A172 (cell line): ENCODE data around the gene RBFOX2. TPM values are rescaled to one million over a fixed set of nuclear protein-coding genes. Genes with fewer than 3 reads are reported as not detected.
"Not testable (repeated sequence)": the region's sequence is repeated elsewhere in the genome, so short reads cannot be mapped to it uniquely, and the experiment has no call there.

Source experiments
- DNase-seq: peaks from one replicate; pipeline ENCODE4 v3.0.0-alpha.2; 2015; ENCODE audit warnings: low spot score
- total RNA-seq: library from RNA; depleted of rRNA; stranded (reverse); fragments of >200 nt; shearing (Covaris generic); gene quantifications from 2 replicates; pipeline ENCODE4 v1.2.3, GENCODE V29; 2014

The RBFOX2 gene
- total RNA-seq, 1 experiment from 2014 or later: 47.5 TPM

GRCh38 chr22:36044517-36044916 lies 15.9 kb upstream of the RBFOX2 start:
- DNase-seq: not testable (repeated sequence)

DNA sequence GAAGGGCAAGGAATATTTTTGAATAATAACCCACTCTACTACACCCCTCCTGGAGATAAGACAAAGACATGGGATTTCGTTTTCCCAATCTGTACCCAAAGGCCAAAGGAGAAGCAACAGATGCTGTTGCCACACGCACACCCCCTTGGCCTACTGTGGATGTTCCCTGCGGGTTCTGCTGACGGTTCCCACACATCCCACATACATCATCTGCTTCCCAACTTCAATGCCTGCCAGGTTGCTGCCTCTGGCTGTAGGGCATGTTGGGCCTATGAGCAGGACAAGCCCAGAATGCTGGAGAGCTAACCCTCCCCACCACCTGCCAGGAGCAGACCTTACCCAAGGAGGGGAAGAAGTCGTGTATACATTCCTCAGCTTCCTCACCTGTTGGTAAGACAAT lies 13.6 kb upstream of the RBFOX2 start:
- DNase-seq: no peak

DNA sequence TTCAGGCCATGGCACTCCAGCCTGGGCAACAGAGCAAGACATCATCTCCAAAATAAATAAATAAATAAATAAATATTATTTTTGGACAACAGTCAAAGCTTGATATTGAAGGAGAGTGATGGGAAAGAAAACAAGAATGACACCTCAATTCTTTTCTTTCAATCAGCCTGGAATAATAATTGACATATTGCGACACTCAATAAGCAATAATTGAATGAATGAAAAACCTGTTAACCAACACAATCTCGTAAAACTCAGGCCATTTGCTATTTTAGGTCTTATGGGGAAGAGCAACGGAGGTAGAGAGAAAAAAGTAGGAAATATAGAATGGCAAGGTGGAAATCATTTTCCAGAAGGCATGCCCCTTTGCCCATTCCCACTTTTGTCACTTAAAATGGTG lies 10.5 kb upstream of the RBFOX2 start:
- DNase-seq: no peak

GRCh38 chr22:36037102-36037758 lies 8.6 kb upstream of the RBFOX2 start:
- no peak for DNase-seq

DNA sequence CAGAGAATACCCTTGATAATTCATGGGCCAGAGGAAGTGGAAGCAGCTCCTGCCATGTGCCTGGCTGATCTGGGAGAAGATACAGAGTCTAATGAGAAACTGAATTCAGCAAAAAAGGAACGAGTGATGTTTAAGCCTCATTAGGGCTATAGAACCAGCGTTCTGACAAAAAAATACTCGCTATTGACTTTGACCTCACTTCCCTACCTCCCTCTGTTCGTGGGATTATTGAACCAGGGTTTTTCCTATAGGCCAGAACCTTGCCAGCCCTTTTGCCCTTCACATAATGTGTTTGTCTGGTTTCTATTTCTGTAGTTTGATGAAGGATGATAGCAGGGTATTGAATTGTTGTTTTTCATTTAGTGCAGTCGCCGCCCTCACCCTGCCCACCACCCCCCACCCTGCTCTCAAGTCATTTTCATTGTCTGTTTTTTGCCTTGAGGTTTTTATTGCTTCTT lies 7.6 kb upstream of the RBFOX2 start:
- no peak for DNase-seq

DNA sequence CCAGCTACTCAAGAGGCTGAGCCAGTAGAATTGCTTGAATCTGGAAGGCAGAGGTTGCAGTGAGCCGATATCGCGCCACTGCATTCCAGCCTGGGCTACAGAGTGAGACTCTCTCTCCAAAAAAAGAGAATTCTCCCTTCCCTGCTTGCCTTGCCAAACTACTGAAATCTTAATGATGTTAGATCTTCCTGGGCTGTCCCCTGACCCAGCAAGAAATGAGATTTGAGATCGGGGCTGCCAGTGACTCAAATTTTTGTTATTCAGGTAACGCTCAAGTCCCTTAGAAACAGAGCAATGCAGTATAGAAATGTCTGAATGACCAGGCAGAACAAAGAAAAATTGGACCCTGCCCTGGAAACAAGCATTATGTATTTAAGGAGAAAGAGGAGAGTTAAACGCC lies 4.0 kb upstream of the RBFOX2 start:
- no peak for DNase-seq

DNA sequence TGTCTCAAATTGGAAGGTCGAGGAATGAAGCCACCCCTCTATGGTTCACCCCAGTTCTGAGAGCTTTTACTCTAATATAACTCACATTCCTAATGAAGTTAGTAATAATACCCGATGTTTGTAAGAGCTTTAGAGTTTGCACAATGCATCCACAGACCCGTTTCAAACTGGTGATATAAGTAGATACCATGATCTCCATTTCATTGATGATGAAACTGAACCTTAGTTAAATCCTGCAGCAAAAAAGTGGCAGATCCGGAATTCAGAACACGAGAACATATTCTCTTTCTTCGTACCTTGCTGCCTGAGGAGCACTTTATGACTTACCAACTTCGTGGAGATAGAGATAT lies 757 bp upstream of the RBFOX2 start:
- DNase-seq: no peak

DNA sequence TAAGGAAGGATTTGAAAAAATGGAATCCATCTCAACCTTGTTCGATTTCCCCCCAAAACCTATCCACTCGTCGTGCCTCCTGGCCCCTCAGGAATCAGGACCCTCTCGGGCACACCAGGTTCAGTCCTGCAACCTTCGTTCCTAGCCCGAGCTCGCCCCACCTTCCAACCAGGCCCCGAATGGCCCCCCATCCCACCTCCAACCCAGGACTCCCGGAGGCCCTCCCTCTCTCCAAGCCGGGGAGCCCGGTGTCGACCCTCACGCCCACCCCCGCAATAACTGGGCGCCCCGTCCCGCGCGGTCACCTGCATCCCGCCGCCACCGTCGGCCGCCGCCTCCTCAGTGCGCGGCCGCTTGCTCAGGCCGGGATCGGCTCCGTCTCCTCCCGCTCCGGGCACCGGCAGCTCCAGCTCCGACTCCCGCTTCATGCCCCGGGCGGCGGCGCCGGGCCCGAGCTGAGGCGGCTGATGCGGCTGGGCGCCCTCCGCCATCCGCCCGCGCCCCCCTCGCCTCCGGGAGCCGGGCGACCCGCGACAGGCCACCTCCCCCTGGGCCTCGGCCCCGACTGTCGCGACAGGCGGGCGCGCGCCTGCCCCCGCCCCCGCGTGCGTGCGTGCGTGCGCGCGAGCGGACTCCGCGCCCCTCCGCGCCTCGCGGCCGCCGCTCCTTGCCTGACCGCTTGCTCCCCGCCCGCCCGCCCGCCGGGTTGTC lies 534 bp downstream of the RBFOX2 start:
- no peak for DNase-seq

GRCh38 chr22:36027579-36027934 lies 1.1 kb downstream of the RBFOX2 start:
- no peak for DNase-seq

DNA sequence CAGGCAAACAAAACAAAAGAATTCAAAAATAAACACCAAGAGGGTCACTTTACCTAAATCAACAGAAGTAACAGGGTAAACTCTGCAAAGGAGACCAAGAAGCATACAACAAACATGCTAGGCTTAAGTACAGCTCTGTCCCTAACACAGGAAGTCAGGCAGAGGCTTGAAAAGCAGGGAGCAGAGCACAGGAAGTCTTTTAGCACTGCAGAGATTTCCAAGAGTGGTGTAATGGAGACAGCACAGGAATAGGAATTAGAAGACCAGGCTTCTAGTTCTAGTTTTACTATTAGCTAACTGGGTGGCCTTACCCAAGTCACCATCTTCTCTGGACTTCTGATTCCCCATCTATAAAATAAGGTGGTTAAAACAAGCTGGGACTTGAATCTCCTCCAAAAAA lies 1.9 kb downstream of the RBFOX2 start:
- peak; percentile 7 for DNase-seq

GRCh38 chr22:36022697-36023096 lies 5.9 kb downstream of the RBFOX2 start:
- DNase-seq: no peak

- DNase-seq: no peak
Measured at GRCh38 chr22:36022162-36022561, 6.5 kb downstream of the RBFOX2 start.

DNA sequence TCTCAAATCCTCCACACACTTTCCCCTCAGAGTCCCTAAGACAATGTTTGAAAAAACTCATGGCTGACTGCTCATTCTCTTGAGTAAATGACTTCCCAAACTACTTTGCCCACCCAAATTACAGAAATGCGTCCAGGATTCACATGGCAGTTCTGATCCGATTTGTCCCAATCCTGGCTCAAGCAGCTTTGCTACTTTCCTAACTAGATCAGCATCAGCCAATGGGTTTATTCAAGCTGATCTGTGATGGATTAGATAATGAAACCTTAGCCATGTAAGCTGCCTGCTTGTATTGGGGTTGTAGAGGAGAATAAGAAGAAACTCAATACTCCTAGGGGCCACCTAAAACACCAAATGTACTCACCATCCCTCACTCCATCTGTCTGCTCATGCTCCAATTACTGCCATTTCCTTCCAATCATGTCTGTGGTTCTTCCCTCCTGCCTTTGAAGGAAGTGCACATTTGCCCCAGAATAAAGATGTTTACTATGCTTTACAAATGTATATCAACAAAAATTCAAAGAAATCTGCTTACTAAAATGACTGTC lies 6.9 kb downstream of the RBFOX2 start:
- DNase-seq: no peak

DNA sequence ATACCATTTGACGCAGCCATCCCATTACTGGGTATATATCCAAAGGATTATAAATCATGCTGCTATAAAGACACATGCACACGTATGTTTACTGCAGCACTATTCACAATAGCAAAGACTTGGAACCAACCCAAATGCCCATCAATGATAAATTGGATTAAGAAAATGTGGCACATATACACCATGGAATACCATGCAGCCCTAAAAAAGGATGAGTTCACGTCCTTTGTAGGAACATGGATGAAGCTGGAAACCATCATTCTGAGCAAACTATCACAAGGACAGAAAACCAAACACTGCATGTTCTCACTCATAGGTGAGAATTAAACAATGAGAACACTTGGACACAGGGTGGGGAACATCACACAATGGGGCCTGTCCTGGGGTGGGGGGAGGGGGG lies 7.8 kb downstream of the RBFOX2 start:
- not testable (repeated sequence) for DNase-seq

GRCh38 chr22:36017651-36018091 lies 11.0 kb downstream of the RBFOX2 start:
- DNase-seq: no peak

GRCh38 chr22:36016684-36017083 lies 11.9 kb downstream of the RBFOX2 start:
- DNase-seq: no peak

DNA sequence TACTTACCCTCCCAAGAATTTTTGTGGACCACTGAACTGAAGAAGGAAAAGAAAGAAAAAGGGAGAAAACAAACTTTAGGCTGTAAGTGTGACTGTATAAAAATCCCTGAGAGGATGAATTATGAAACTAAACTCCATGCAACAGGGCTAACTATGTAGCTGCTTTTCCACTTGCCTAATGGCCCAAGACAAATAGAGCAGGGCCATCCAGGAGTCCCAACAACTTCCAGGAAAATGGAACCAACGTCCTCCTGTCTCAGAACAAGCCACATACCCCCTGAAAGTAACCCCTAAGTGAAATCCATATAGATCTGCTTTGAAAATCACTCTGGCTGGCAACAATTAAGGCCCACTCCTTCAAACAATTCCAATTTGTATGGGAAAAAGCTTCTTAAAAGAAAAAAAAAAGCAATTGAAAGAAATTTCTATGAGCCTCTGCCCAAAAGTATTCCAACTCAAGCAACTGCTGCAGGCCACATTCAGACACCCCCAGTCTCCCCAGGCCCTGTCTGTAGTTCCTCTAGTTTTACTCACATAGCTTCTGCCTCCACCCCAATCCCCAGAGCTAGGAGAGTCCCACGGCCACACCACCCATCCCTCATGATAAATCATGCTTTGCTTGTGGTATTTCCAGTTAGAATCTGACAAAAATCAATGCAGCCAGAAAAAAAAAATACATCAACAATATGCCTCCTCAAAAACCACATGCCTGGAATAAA lies 12.7 kb downstream of the RBFOX2 start:
- no peak for DNase-seq

DNA sequence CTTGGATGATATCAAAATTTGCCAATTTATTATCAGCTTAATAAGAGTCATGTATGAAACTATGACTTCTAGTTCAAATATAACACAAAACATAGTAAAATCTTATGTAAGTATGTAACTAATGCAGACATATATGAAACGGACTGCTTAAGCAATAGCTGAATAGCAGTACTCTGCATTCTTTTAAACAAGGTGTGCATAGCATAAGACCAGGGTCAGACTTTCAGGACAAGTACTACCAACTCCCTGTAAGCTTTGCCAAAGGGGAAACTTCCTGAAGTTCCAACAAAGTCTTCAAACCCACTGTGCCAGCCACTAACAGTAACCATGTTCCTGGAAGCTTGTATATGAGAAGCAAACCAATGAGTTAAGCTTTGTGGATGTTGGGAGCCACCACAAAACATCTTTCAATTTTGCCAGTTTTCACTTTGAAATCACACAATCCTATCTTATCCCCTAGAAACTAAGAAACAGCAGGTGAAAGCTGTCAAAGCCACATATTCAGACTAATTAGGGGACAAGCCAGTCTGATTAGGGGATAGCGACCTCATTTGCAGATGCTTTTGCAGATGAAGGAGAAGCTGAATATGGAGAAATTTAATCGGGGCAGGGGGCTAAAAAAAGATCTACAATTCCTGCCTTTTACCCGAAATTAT lies 13.3 kb downstream of the RBFOX2 start:
- DNase-seq: no peak

- DNase-seq: no peak
Measured at GRCh38 chr22:36014546-36015074, 14.0 kb downstream of the RBFOX2 start.

GRCh38 chr22:36012332-36012731 lies 16.3 kb downstream of the RBFOX2 start:
- DNase-seq: no peak

- peak; percentile 27 for DNase-seq
Measured at GRCh38 chr22:36010882-36011281, 17.7 kb downstream of the RBFOX2 start.

DNA sequence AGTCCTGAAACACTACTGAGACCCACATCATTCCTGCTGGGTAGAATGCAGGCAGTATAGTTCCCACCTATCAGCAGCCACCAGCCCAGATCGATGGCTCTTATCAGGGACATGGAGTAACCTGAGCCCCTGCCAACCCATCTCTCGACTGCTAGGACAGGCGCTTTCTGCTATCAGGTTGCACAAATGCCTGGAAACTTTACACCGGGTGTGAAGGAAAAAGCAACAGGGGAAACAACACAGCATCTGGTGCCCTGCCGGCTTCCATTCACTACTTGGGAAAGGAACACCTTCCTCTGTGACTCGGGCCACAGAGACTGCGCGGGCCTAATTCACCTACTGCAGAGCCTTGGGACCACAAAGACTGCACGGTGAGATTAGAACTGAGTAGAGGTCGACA lies 18.5 kb downstream of the RBFOX2 start:
- DNase-seq: no peak
